DMS53 (cell line): Measurements from ENCODE around the gene FGF5.
A peak's percentile ranks its signal among the peaks of the same experiment; 100 is the strongest.
"Not testable (repeated sequence)": the region's sequence is repeated elsewhere in the genome, so short reads cannot be mapped to it uniquely, and the experiment has no call there.

Experiments used
- DNase-seq: peaks from one replicate; lab custom pipeline; 2025; lab: John Stamatoyannopoulos, UW

FGF5 gene

DNA sequence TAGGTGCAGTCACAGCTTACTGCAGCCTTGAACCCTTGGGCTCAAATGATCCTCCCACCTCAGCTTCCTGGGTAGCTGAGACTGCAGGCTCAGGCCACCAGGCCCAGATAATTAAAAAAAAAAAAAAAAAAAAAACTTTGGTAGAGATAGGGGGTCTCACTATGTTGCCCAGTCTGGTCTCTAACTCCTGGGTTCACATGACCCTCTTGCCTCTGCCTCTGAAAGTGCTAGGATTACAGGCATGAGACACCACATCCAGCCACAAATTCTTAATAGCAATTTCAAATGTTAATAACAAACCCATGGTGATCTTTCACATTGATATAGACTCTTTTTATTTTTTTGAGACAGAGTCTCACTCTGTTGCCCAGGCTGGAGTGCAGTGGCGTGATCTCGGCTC is 12.3 kb upstream of the FGF5 start:
- no peak for DNase-seq

DNA sequence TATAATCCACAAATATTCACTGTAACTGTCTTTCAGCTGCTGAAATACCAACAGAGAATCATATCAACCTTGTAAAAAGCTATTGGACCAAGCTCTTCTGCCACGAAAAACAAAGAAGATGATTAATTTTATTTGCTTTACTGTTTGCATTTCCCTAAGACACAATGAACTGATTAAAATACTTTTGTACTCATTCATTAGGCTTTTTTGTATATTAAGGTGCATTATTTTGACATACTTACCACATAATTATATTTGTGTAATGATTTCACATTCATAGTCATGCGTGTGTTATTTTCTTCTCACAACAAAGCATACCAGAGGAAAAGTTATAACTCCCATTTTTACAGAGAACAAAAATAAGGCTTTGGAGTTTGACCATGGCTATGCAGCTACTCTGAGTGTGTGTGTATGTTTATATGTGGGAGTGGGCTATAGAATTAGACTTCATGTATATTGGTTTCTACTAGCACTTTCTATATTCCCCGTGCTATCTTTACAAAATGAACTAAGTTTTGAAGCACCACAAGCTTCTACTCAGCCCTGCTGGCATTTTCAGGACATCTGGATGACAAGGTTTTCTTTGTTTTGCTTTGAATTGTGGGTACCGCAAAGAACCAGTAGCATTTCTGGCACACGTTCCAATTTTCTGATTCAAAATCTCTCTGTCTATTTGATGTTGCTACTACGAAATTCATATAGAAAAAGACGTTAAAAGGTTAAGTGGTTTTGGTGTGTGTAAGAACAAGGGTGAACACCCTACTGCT is 11.0 kb upstream of the FGF5 start:
- DNase-seq, result no peak

DNA sequence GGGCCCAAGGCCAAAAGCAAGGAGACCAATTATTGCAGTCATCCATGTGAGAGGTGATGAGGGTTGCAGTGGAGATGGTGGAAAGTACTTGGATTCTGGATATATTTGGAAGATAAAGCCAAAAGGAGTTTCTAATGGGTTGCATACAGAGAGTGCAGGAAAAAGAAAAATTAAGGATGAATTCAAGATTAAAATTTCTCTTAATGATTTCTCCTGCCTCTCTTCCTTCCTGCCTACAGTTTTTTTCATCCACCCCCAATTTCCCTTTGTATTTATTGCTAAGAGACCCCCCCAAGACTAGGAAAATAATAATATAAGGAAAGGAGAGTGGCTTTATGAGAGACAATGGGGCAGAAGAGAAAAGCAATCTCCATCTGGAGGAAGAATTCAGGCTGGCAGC is 8.6 kb upstream of the FGF5 start:
- no peak for DNase-seq

GRCh38 chr4:80259012-80259411 is 7.5 kb upstream of the FGF5 start:
- peak; percentile 5 for DNase-seq

DNA sequence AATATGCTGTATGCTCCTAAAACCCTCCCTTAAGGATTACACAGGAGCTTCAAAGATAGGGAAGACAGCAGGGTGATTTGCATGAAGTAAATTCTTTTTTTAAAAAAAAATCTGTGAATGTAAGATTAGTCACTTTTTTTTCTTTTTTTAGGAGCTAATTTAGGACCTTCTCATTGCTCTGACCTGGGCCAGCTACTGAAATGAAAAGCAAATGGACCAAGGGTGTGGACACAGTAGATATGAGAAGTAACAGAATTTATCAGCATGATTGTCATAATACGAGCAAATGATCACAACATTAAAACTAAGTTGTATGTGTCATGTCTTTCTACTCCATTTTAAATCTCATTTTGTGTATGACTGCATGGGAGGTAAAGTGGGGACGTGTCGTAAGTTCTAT is 6.6 kb upstream of the FGF5 start:
- no peak for DNase-seq

DNA sequence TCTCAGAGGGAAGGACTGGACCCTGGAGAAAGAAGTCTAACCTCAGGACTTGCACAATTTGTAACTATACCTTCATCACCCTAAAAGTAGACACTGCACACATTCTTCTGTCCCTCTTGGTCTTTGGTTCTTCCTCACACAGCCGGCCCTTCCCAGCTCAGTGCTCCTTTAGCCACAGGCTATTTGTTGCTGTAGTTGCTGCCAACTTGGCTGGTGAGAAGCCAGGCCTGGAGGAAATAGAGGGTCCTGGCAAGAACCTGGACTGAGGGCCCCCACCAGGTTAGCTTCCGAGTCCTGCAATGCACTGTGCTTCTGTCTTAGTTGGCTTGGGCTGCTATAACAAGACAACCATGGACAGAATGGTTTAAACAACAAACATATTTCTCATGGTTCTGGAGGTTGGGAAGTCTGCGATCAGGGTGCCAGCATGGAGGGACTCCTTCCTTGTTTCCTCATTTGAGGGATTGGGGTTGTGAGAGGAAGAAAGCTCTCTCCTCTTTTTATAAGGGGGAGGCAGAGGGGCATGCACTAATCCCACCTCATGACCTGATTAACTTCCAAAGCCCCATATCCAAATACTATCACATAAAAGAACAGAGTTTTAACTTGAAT is 4.4 kb upstream of the FGF5 start:
- DNase-seq, result no peak

GRCh38 chr4:80263541-80264351 is 2.7 kb upstream of the FGF5 start:
- no peak for DNase-seq

DNA sequence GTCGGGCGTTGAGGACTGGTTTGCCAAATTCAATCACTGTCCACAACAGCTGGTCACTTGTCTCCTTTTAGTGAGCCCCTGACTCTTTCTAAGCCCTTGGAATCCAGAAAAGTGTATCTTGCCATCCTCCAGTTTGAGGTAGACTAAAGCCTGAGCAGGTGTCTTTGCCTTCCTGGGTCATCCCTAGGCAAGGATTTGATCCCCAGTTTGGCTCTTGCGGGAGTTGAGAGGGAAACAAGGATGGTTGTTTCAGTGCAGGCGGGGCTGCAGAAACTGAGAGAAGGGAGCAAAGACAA is 2.2 kb upstream of the FGF5 start:
- no peak for DNase-seq

DNA sequence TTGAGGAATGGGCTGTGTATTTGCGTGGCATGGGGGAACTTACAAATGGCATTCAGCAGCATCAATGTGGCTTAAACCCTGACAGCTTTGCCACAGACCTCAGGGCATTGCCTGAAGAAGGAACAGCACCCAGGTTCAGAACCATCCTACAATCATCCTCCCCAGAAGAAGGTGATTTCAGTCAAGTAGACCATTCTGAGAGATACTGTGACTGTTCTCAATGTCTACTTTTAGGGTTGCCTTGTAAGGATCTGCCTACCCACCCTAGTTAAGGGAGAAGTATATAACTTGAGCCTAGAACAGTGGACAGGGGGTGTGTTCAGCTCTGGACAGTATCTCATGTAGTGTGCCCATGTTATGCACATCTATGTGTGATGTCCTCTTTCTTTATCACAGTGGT is 1.6 kb upstream of the FGF5 start:
- no peak for DNase-seq

- peak; percentile 66 for DNase-seq
These were observed 752 bp upstream of the FGF5 start for GRCh38 chr4:80265571-80266252.

DNA sequence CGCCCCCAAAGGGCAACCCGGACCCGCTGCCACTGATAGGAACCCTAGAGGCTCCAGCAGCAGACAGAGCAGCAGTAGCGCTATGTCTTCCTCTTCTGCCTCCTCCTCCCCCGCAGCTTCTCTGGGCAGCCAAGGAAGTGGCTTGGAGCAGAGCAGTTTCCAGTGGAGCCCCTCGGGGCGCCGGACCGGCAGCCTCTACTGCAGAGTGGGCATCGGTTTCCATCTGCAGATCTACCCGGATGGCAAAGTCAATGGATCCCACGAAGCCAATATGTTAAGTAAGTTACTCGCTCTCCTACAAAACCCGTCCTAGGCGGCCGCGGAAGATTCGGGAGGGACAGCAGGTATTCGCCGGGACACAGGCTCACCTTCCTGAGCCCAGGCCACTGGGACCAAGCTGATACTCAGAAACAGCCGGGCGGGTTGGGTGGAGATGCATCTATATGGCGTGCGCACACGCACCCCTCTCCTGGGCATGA is 477 bp downstream of the FGF5 start:
- peak; percentile 55 for DNase-seq

GRCh38 chr4:80268081-80268823 is 1.8 kb downstream of the FGF5 start:
- no peak for DNase-seq

- no peak for DNase-seq
These were observed 2.5 kb downstream of the FGF5 start for GRCh38 chr4:80268936-80269335.

- DNase-seq, result no peak
These were observed 3.9 kb downstream of the FGF5 start for GRCh38 chr4:80270321-80270720.

GRCh38 chr4:80270868-80271267 is 4.4 kb downstream of the FGF5 start:
- no peak for DNase-seq

- DNase-seq, result no peak
These were observed 5.3 kb downstream of the FGF5 start for GRCh38 chr4:80271801-80272200.

DNA sequence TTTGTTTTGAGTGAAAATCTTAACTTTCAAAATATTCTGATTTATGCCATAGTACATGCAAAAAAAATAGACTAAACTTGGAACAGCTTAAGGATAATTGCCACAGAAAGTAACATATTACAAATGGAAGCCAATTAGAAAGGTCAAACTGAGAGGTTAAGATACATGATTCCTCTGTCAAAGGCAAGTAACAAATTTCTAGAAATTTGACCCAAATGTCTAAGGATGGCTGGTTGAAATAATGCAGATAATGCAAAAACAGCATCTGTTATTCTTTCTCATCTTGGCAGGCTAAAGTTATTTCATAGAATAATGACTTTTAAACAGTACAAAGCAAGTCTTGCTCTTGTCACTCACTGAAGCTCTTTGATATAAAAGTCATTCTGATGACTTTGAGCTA is 10.5 kb downstream of the FGF5 start:
- DNase-seq, result no peak

DNA sequence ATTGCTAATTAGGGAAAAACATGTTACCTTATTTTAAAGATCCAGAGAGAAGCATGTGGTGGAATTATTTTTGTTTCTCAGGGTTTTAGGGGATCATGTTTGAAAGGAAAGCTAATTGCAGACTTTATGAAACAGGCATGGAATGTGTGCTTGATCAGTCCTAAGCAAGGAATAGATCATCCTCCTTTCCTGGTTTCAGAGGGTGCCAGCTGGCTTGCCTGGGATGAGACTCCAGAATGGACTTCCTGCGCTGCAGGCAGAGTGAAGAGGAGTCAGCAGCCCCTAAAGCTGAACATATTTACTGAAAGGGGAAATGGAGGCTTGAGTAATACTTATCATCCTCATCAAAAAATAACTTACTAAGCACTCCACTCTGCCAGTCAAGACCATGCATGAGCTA is 13.3 kb downstream of the FGF5 start:
- DNase-seq, result no peak

GRCh38 chr4:80286451-80286850 is 20.0 kb downstream of the FGF5 start:
- DNase-seq, result no peak

DNA sequence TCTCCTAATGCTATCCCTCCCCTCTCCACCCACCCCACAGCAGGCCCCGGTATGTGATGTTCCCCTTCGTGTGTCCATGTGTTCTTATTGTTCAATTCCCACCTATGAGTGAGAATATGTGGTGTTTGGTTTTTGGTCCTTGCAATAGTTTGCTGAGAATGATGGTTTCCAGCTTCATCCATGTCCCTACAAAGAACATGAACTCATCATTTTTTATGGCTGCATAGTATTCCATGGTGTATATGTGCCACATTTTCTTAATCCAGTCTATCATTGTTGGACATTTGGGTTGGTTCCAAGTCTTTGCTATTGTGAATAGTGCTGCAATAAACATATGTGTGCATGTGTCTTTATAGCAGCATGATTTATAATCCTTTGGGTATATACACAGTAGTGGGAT is 24.2 kb downstream of the FGF5 start:
- DNase-seq, result not testable (repeated sequence)

GRCh38 chr4:80294206-80294605 is 27.7 kb downstream of the FGF5 start:
- no peak for DNase-seq

GRCh38 chr4:80295336-80295735 is 28.9 kb downstream of the FGF5 start:
- no peak for DNase-seq
